WTC11 (cell line): Measurements from ENCODE around the gene JMJD8.

Experiments used
- ELF4 ChIP-seq: sonication (generic); formaldehyde crosslinking; IDR thresholded peaks from 2 replicates; pipeline ENCODE4 v1.8.1; 2022; ENCODE audit warnings: low read depth, mild to moderate bottlenecking, moderate library complexity, missing genetic modification reagents
- TF ChIP-seq, protein P1 (sequence below): sonication (generic); formaldehyde crosslinking; IDR thresholded peaks from 2 replicates; pipeline ENCODE4 v1.8.0; 2023; ENCODE audit warnings: missing genetic modification reagents

- TF ChIP-seq ELF4 = no peak
- TF ChIP-seq, protein P1, sequence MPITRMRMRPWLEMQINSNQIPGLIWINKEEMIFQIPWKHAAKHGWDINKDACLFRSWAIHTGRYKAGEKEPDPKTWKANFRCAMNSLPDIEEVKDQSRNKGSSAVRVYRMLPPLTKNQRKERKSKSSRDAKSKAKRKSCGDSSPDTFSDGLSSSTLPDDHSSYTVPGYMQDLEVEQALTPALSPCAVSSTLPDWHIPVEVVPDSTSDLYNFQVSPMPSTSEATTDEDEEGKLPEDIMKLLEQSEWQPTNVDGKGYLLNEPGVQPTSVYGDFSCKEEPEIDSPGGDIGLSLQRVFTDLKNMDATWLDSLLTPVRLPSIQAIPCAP (CRISPR knock-in tag) = no peak
Observed at GRCh38 chr16:675884-676564, 8.1 kb downstream of the JMJD8 start.
